Neural cell (in vitro differentiated cells): Measurements from ENCODE around the gene PUM2. TPM values are rescaled to one million over a fixed set of nuclear protein-coding genes. Genes with fewer than 3 reads are reported as not detected.

Source experiments
- H2AFZ ChIP-seq: fragments of 200-600, 300-800 bp; sonication (generic), shearing (Covaris generic); 2 replicates; pipeline ENCODE4 v1.6.0; 2014; ENCODE audit warnings: low read depth, mild to moderate bottlenecking, antibody characterized with exemption, low read length, moderate library complexity
- H3F3A ChIP-seq: fragments of 200-600 bp; shearing (Covaris generic); 2 replicates; pipeline ENCODE4 v1.6.1; 2016; ENCODE audit warnings: mild to moderate bottlenecking, moderate library complexity, mixed read lengths, antibody characterized with exemption, low read length; ENCODE audit not compliant: insufficient read depth, poor library complexity, severe bottlenecking
- H3K27ac ChIP-seq: fragments of 200-600, 300-800 bp; sonication (generic), shearing (Covaris generic); 2 replicates; pipeline ENCODE4 v1.5.1; 2014; ENCODE audit warnings: mild to moderate bottlenecking, low read length, moderate library complexity
- H3K27me3 ChIP-seq: fragments of 300-800, 200-600 bp; sonication (generic), shearing (Covaris generic); 2 replicates; pipeline ENCODE4 v1.6.0; 2014; ENCODE audit warnings: mild to moderate bottlenecking, low read depth, low read length, moderate library complexity; ENCODE audit not compliant: insufficient read depth
- H3K36me3 ChIP-seq: fragments of 300-800, 200-600 bp; sonication (generic), shearing (Covaris generic); 2 replicates; pipeline ENCODE4 v1.5.1; 2014; ENCODE audit warnings: mild to moderate bottlenecking, antibody characterized with exemption, low read length, moderate library complexity; ENCODE audit not compliant: insufficient read depth
- H3K4me2 ChIP-seq: fragments of 300-800, 200-600 bp; sonication (generic), shearing (Covaris generic); 2 replicates; pipeline ENCODE4 v1.6.0; 2014; ENCODE audit warnings: mild to moderate bottlenecking, low read length
- H3K4me3 ChIP-seq: fragments of 300-800, 200-600 bp; sonication (generic), shearing (Covaris generic); 2 replicates; pipeline ENCODE4 v1.5.1; 2014; ENCODE audit warnings: mild to moderate bottlenecking, low read length, moderate library complexity
- H3K79me2 ChIP-seq: fragments of 200-600 bp; shearing (Covaris generic); replicated peaks from 2 replicates; pipeline ENCODE4 v1.6.0; 2014; ENCODE audit warnings: mild to moderate bottlenecking, low read length, moderate library complexity; ENCODE audit not compliant: insufficient read depth
- H3K9ac ChIP-seq: fragments of 300-800, 200-600 bp; sonication (generic), shearing (Covaris generic); 2 replicates; pipeline ENCODE4 v1.6.1; 2016; ENCODE audit warnings: mild to moderate bottlenecking, low read length, mixed read lengths
- H3K9me2 ChIP-seq: fragments of 200-600 bp; shearing (Covaris generic); 2 replicates; pipeline ENCODE4 v1.6.1; 2016; ENCODE audit warnings: mild to moderate bottlenecking, low read length, mixed read lengths; ENCODE audit not compliant: insufficient read depth
- H3K9me3 ChIP-seq: fragments of 200-600, 300-800 bp; sonication (generic), shearing (Covaris generic); 2 replicates; pipeline ENCODE4 v1.6.1; 2016; ENCODE audit warnings: mild to moderate bottlenecking, mixed run types, low read length, moderate library complexity, mixed read lengths
- H4K20me1 ChIP-seq: fragments of 200-600 bp; shearing (Covaris generic); 2 replicates; pipeline ENCODE4 v1.6.1; 2016; ENCODE audit warnings: mild to moderate bottlenecking, mixed run types; ENCODE audit not compliant: insufficient read depth
- CTCF ChIP-seq: fragments of 450-650 bp; IDR thresholded peaks from 2 replicates; pipeline ENCODE4 v1.5.1; 2014; ENCODE audit warnings: antibody characterized with exemption, mild to moderate bottlenecking, moderate library complexity; ENCODE audit not compliant: poor library complexity, severe bottlenecking
- EP300 ChIP-seq: fragments of 450-650 bp; conservative IDR thresholded peaks from 2 replicates; pipeline ENCODE4 v1.6.1; 2014; ENCODE audit warnings: antibody characterized with exemption, mild to moderate bottlenecking, moderate library complexity; ENCODE audit not compliant: poor library complexity, severe bottlenecking
- EZH2 ChIP-seq: fragments of 200-600, 300-800 bp; shearing (Covaris generic), sonication (generic); IDR thresholded peaks from 2 replicates; pipeline ENCODE4 v1.6.1; 2014; ENCODE audit warnings: antibody characterized with exemption, low read length, borderline replicate concordance, mild to moderate bottlenecking; ENCODE audit not compliant: insufficient read depth, poor library complexity, severe bottlenecking
- MXI1 ChIP-seq: fragments of 450-650 bp; conservative IDR thresholded peaks from 2 replicates; pipeline ENCODE4 v1.6.1; 2014; ENCODE audit warnings: antibody characterized with exemption, mild to moderate bottlenecking; ENCODE audit not compliant: poor library complexity, severe bottlenecking
- POLR2AphosphoS5 ChIP-seq: IDR thresholded peaks from 2 replicates; pipeline ENCODE4 v1.6.1; 2012
- RAD21 ChIP-seq: fragments of 450-650 bp; conservative IDR thresholded peaks from 2 replicates; pipeline ENCODE4 v1.6.1; 2014; ENCODE audit warnings: antibody characterized with exemption, mild to moderate bottlenecking, moderate library complexity
- REST ChIP-seq: IDR thresholded peaks from 2 replicates; pipeline ENCODE4 v1.6.1; 2012; ENCODE audit warnings: borderline replicate concordance
- SMC3 ChIP-seq: fragments of 450-650 bp; conservative IDR thresholded peaks from 2 replicates; pipeline ENCODE4 v1.6.1; 2014; ENCODE audit warnings: antibody characterized with exemption, mild to moderate bottlenecking, moderate library complexity; ENCODE audit not compliant: poor library complexity
- TAF1 ChIP-seq: IDR thresholded peaks from 2 replicates; pipeline ENCODE4 v1.6.1; 2012; ENCODE audit warnings: low read depth
- polyA plus RNA-seq: library from polyadenylated mRNA; depleted of rRNA; stranded (reverse); fragments of >200 nt; gene quantifications from 2 replicates; pipeline ENCODE4 v1.2.3, GENCODE V29; 2014

PUM2 gene
- polyA plus RNA-seq, 1 donor from 2014 or later: 37.0 TPM

GRCh38 chr2:20207051-20207450 is 143.6 kb downstream of the PUM2 start:
- Histone ChIP-seq H3K9me3 (no peaks in the 10 kb centered on the region), H3K79me2 (no peaks in the 10 kb centered on the region), H3K9me2 (no peaks in the 10 kb centered on the region), H3K27me3 (no peaks in the 10 kb centered on the region), H3K4me3 (no peak overlapping the region), H2AFZ (no peak overlapping the region), H4K20me1 (no peaks in the 10 kb centered on the region), H3K27ac (no peak overlapping the region), H3K36me3 (no peaks in the 10 kb centered on the region), H3K4me2 (no peak overlapping the region), H3K9ac (no peak overlapping the region), H3F3A (no peaks in the 10 kb centered on the region)
- TF ChIP-seq EP300 (no peak), CTCF (no peak), RAD21 (no peak)

- H3F3A ChIP-seq: no peaks in the 10 kb centered on the region
- no peak overlapping the region for H3K4me2 ChIP-seq
- H3K27me3 ChIP-seq: no peaks in the 10 kb centered on the region
- no peak overlapping the region for H3K27ac ChIP-seq
- TF ChIP-seq REST: no peak
- TF ChIP-seq MXI1: no peak
- TF ChIP-seq EZH2: no peak
- no peak for TF ChIP-seq TAF1
- TF ChIP-seq RAD21: no peak
- no peak for TF ChIP-seq CTCF
- TF ChIP-seq SMC3: no peak
- TF ChIP-seq POLR2AphosphoS5: no peak
- no peak for TF ChIP-seq EP300
- no peak overlapping the region for H3K4me3 ChIP-seq
- no peaks in the 10 kb centered on the region for H3K36me3 ChIP-seq
- no peak overlapping the region for H2AFZ ChIP-seq
- no peaks in the 10 kb centered on the region for H3K79me2 ChIP-seq
- H3K9ac ChIP-seq: no peak overlapping the region
- no peaks in the 10 kb centered on the region for H3K9me3 ChIP-seq
- no peaks in the 10 kb centered on the region for H3K9me2 ChIP-seq
- H4K20me1 ChIP-seq: no peaks in the 10 kb centered on the region
Observed at GRCh38 chr2:20205915-20206524, 144.6 kb downstream of the PUM2 start.
